NCI-H1092 (cell line): ENCODE results near the gene AIF1L.
"Not testable (repeated sequence)": the region's sequence is repeated elsewhere in the genome, so short reads cannot be mapped to it uniquely, and the experiment has no call there.

Experiments used
- DNase-seq: peaks from one replicate; lab custom pipeline; 2025; lab: John Stamatoyannopoulos, UW

Gene AIF1L

DNA sequence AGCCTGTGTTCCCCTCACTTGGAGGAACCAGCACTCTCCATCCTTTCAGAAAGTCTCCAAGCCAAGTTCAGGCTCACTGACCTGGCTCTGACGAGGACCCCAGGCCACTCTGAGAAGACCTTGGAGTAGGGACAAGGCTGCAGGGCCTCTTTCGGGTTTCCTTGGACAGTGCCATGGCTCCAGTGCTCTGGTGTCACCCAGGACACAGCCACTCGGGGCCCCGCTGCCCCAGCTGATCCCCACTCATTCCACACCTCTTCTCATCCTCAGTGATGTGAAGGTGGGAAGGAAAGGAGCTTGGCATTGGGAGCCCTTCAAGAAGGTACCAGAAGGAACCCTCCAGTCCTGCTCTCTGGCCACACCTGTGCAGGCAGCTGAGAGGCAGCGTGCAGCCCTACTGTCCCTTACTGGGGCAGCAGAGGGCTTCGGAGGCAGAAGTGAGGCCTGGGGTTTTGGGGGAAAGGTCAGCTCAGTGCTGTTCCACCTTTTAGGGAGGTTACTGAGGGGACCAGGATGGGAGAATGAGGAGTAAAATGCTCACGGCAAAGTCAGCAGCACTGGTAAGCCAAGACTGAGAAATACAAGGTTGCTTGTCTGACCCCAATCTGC lies 24.4 kb downstream of the AIF1L start:
- no peak for DNase-seq

DNA sequence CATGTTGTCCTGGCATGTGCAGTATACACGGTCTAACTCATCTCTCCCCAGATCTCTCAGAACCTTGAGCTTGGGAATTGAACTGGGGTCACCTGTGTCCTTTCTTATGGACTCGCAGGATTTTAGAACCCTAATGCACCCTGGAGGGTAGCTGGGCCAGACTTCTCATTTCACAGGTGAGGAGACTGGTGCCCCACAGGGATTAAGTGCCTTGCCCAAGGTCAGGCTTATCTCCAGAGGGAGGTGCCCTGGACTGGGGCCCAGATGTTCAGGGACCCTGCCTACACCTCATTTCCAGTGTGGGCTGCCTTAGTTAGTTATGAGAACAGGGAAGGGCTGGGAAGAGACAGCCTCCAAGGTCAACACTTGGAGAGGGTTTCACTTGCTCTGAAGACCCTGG lies 25.0 kb downstream of the AIF1L start:
- no peak for DNase-seq

DNA sequence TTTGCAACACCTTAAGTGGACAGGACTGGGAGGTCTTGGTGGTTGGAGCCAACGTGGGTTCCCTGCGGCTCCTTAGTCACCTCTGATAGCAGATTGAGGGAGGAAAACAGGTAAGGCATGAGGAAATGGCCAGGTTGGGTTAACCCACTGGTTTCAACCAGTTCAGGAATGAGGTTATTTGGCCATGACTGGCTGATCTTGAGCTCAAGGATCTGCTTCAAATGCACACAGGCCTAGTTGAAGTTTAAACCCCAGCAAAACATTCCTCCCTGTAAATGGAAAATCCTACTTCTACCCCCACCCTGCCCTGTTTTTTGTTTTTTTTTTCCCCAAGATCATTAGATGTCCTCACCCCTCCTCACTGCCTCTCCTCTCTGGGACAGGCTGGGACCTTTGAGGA lies 25.8 kb downstream of the AIF1L start:
- no peak for DNase-seq

DNA sequence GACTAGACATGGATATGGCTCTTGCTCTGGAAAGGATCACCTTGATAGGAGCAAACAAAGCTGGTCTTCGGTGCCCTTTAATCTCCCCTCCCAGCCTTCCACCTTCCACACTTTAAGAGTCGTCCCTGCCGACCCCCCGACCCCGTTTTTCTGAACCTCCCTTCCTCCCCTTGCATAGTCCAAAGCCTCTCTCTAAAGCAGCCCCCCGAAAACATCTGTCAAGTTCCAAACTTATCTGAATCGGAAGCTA lies 28.6 kb downstream of the AIF1L start:
- no peak for DNase-seq

DNA sequence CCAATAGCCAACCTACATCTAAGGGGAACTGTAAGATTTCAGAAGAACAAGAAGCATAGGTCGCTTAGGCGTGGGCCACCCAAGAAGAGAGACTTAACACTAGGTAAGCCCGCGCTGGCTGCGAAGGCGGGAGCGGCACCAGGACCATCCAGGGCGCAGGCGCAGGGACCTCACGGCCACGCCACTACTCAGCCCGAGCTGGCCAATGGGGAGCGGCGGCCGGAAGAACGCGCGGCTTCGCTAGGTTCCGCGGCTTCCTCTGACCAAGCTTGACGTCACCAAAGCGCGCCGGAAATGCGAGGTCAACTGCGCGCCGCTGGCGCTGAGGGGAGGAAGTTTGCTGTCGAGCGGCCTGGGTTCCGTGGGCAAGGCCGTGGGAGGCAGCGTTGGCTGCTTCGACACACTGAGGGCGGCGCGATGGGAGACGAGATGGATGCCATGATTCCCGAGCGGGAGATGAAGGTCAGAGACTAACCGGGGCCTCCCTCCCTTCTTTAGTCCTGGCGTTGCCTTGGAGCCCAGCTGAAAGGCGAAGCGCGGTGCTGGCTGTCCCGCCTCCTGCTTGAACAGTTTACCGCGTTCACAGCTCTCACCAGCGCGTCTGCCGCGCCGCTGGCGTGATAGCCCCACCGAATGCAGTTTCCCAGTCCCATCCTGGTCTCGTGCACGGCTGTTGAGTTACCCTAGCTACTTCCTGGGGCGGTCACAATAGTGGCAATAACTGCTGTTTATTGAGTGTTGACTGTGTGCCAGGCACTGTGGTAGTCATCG lies 29.1 kb downstream of the AIF1L start, which contains the start of gene NUP214:
NUP214 (plus strand) TSS at position 299 of the 771 bp plus-strand sequence; CDS start at position 418, 119 bp downstream.
- peak; percentile 98 for DNase-seq

DNA sequence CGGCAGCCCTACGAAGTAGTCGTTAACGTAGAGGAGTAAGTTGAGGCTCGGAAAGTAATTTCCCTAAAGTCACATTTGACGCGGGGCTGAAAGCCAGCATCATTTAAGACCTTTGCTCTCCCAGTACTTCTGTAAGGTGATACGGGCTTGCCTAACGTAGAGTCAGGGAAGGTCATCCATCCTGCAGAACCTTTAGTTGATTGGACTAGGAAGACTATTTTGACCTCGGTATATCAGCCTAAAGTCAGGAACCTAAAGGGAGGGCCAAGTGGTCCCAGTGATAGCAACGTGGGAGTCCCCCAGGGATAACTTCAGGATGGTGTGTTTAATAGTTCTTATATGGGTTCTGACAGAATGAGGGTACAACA lies 29.7 kb downstream of the AIF1L start:
- DNase-seq: no peak

DNA sequence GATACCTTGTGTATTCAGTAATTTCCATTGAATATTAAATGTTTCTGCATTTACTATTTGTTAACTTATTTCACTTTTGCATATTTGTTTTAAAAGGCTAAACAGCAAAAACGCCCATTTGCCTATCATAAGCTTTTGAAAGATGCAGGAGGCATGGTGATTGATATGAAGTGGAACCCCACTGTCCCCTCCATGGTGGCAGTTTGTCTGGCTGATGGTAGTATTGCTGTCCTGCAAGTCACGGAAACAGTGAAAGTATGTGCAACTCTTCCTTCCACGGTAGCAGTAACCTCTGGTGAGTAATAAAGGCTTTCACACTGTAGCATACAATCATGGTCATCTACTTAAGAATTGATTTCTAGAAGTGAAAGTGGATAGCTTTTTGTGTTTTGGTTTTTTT lies 32.9 kb downstream of the AIF1L start:
- DNase-seq: no peak

DNA sequence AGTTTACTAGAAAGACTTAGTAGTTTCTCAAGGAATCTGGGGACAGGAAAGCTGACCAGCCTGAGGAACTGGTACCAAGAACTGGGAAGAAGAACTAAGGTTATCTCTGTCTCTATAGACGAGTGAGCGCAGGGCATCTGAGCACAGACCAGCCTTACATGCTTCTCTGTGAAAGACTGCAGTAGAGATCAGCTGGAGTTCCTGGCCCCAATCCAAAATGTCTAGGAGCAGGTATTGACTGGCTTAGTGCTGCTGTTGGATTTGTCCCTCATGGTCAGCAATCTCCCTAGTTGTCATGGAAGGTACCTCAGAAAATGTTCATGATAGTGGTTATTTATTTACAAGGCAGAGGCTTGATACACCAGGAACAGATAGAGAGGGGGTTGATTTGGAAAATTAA lies 42.3 kb downstream of the AIF1L start:
- no peak for DNase-seq

DNA sequence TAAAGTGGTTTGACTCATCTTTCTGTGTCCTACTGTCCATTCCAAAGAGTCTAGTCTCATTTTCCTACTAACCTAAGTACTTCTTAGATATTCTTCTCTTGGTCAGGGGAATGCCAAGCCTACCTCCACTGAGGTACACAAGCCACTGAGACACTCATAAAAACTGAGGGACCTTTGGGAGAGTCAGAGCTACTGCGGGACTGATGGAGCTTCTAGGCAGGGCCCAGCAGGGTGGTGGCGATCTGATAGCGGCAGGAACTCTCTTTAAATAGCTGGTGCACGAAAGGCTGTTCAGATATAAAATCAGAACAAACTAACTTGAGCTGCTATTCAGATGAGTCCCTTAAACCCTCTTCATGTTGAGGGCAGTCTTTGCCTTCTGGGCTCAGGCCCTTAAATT lies 43.8 kb downstream of the AIF1L start:
- DNase-seq: no peak

DNA sequence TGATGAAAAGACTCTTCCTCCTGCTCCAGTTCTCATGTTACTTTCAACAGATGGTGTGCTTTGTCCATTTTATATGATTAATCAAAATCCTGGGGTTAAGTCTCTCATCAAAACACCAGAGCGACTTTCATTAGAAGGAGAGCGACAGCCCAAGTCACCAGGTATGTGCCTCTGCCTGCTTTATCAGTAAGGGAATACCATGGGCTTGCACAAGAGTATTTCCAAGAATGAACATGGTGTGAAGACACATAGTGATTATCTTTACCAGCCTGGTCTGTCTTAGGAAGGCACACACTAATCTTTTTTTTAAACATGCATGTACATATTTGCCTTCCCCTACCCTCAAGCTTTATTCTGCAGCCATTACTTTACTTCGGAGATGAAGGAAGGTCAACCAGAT lies 44.2 kb downstream of the AIF1L start:
- DNase-seq: no peak

DNA sequence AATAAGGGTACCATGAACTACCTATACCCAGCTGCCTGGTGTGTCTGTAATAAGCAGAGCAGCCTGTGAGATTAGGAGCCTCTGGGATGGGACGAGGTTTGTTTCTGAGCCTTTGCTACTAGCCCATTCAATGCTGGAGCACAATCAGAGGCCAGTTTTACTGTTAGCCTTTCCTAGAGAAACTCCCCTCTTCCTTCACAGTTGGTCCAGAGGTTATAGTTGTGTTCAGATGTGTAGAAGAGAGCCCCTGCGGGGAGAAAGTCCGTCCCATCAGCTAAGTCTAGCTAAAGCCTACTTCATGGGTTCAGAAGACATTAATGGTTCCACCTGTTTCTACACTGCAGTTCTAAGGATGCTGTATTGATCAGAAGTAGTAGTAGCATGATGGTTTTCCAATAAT lies 45.8 kb downstream of the AIF1L start:
- DNase-seq: no peak

DNA sequence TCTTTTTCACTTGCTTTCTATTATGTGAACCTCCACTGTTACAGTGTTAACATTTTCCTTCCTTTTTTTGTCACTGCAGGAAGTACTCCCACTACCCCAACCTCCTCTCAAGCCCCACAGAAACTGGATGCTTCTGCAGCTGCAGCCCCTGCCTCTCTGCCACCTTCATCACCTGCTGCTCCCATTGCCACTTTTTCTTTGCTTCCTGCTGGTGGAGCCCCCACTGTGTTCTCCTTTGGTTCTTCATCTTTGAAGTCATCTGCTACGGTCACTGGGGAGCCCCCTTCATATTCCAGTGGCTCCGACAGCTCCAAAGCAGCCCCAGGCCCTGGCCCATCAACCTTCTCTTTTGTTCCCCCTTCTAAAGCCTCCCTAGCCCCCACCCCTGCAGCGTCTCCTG lies 47.9 kb downstream of the AIF1L start:
- no peak for DNase-seq

DNA sequence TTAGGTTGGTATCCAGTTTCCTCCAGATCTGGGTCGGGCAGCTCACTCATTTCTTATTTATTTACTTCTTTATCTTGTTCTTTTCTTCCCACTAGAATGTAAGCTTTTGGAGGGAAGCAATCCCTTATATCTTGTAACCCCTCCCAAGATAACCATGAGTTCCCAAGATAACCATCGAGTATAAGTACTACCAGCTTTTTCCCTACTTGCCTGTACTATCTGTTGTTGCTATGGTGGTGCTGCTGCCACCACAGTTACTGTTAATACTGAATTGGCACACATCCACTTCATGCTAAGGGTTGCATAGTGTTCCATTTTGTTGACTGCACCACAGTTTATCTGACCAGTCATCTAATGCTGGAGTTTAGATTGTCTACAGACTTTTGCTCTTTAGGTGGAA lies 48.9 kb downstream of the AIF1L start:
- DNase-seq: no peak

DNA sequence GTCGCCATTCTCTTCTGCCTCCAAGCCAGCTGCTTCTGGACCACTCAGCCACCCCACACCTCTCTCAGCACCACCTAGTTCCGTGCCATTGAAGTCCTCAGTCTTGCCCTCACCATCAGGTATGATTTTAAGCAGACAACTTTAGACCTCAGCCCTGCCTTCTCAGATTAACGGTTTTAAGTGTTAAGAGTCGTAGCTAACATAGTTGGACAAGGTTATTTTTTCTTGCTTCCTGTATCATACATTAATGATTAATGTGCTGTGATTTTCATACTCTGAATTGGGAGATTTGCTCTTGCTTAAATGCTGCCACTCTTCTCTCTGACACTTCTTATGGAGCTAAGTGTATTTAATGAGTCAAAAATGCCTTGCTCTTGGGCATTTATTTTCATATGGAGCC lies 49.9 kb downstream of the AIF1L start:
- DNase-seq: no peak

DNA sequence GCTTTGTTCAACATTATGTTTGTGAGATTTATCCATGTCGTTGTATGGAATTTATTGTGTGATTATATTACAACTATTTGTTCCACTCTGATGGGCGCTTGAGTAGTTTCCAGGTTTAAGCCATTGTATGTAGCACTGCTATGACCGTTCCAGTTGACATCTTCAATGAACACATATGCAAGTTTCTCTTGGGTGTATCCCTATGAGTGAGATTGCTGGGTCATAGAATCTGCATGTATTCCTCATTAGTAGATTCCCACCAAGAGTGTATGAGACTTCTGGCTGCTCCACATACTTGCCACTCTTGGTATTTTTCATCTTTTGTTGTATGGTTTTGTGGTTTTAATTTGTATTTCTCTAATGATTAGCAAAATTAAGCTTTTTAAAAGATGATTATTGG lies 51.9 kb downstream of the AIF1L start:
- no peak for DNase-seq

DNA sequence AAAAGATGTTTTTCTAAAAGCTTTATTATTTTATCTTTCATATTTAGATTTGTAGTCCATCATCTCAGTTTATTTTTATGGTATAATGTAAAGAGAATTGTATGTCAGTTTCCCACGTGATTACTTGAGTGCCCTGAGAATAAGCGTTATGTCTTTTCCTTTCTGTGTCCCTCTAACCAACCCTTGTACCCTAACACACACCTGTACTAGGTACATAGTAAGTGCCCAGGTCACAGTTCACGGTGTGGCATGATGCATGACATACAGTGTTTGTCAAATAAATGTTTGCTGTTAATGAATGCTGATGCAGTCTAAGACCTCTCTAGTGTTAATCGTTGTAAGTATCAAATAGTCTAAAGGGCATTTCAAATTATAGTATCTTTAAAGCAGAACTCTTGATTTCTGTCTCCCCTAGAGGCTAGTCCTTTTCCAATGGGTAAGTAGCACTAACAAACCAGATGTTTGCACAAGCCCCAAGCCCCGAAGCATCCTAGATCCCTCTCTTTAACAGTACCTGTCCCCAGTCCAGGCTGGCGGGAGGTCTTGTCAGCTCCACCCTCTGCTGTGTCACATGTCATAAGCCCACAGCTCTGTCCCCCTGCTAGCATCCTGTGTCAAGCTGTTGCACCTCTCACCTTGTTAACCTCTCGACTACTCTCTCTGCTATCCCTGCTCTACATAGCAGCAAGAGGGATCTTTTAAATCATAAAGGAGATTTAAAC lies 52.8 kb downstream of the AIF1L start:
- DNase-seq: no peak

DNA sequence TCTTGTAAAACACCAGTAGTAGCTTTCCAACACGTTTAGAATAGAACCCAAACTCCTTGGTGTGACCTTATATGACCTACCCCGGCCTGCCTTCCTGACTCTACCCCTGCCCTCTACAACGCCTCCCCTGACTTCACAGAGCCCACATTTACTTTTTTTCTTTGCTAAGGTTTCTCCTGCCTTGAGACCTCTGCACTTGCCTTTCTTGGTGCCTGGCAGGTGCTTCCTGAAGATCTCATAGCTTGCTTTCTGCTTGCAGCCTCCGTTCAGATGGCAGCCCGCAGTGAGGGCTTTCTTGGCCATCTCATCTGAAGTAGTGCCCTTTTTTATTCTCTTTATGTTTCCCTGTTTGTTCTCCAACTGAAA lies 53.3 kb downstream of the AIF1L start:
- no peak for DNase-seq

DNA sequence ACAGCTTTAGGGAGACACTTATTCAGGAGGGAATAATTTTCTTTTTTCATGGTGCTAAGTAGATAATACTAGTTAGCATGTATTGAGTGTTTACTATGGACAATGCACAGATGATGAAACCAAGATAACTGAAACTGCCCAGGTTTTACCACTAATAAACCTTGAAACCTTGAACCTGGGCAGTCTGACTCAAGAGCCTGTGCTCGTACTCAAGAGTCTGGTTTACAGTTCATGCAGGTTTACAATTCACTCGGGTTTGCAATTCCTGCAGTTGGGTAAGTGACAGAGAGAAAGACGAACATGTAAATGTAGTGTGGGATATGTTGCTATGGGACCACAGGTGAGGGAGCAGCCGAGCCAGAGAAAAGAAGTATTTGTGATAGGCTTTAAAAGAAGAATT lies 57.3 kb downstream of the AIF1L start:
- DNase-seq: no peak

DNA sequence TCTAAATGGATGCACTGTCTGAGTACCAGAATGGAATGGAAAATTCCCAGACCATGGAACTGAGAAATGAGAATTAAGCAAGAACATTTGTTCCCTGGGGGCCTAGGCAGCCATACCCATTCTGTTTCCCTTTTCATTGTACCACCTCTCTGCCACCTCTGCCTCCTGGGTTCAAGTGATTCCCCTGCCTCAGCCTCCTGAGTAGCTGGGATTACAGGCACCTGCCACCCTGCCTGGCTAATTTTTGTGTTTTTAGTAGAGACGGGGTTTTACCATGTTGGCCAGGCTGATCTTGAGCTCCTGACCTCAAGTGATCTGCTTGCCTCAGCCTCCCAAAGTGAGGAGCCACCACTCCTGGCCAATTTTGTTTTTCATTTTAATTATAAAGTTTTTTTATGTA lies 62.3 kb downstream of the AIF1L start:
- DNase-seq: not testable (repeated sequence)

DNA sequence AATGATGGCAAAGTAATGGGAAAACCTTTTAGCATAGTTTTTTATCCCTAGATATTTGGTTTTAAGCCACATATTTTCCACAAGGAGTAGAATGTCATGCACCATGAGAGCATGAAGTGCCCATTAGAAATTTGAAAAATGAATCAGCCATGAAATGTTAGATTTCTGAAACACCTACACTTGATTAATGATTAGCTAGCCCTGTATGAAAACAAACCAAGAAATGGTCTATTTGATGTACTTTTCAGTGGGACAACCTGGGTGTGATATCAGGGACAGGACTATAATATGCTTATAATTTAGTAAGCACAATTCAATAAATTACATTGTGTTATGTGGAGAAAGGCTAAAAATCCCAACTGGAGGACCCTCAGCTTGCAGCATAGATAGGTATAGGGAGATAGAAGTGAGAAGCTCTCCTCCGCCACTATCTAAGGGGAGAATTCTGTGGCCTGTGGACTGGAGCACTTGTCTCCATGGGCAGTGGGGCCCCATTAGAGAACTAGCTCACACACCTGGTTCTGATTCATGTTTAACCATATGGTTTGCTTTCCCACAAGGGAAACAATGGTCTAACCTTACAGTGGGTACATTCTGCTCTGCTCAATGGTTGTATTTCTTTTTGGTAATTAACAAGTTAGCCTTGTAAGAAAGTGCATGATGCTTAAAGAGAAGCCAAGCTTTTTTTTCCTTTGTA lies 64.2 kb downstream of the AIF1L start:
- DNase-seq: no peak

DNA sequence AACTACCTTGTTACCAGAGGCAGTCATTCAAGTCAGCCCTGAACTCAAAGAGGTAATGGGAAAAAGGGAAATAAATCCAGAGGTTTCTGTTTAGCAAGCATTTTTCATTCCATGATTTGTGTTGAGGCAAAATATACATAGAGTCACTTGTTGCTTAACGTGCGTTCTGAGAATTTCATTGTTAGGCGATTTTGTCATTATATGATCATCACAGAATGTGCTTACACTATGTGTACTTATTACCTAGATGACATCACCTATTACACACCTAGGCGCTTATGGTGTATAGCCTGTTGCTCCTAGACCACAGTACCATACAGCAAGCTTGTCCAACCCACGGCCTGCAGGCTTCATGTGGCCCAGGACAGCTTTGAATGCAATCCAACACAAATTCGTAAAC lies 65.3 kb downstream of the AIF1L start:
- DNase-seq: no peak

DNA sequence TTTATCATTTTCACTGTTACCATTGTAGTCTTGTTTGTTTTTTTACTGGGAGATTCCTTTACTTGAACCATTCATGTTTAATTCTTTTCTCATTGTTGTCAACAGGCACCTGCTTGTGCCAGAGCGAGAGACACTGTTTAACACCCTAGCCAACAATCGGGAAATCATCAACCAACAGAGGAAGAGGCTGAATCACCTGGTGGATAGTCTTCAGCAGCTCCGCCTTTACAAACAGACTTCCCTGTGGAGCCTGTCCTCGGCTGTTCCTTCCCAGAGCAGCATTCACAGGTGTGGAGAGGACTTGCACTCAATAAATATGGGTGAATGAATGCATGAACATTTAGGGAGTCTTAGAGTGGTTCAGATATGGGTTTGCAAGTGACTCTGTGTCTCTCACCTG lies 66.6 kb downstream of the AIF1L start:
- DNase-seq: no peak

DNA sequence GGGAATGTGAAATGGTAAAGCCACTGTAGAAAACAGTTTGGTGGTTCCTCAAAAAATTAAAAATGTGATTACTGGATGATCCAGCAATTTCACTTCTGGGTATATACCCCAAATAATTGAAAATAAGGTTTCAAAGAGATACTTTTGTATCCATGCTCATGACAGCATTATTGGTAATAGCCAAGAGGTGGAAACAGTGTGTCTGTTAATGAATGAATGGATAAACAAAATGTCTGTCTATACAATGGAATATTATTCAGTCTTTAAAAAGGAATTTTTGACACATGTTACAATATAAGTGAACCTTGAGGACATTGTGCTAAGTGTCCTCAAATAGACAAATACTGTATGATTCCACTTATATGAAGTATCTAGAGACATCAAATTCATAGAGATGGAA lies 69.2 kb downstream of the AIF1L start:
- DNase-seq: no peak
